Type B pancreatic cell (in vitro differentiated cells): ENCODE results near the gene ZNF316. TPM values are rescaled to one million over a fixed set of nuclear protein-coding genes. Genes with fewer than 3 reads are reported as not detected.
A peak's percentile ranks its signal among the peaks of the same experiment; 100 is the strongest.

ENCODE experiments used
- DNase-seq: peaks from one replicate; pipeline ENCODE4 v3.0.0; 2021; ENCODE audit warnings: mixed read lengths; ENCODE audit not compliant: unreplicated experiment; ENCODE audit errors: extremely low spot score
- H3K27ac Mint-ChIP-seq: 2 replicates; pipeline ENCODE4 v1.8.0; 2021; ENCODE audit warnings: mild to moderate bottlenecking, mixed read lengths
- H3K27me3 Mint-ChIP-seq: 2 replicates; pipeline ENCODE4 v1.8.0; 2021; ENCODE audit warnings: mixed read lengths
- H3K36me3 Mint-ChIP-seq: 2 replicates; pipeline ENCODE4 v1.8.0; 2021; ENCODE audit warnings: mixed read lengths
- H3K4me1 Mint-ChIP-seq: one replicate; pipeline ENCODE4 v1.8.0; 2021; ENCODE audit warnings: mixed read lengths; ENCODE audit not compliant: unreplicated experiment
- H3K4me3 Mint-ChIP-seq: 2 replicates; pipeline ENCODE4 v1.8.0; 2021; ENCODE audit warnings: mild to moderate bottlenecking, mixed read lengths
- H3K9me3 Mint-ChIP-seq: 2 replicates; pipeline ENCODE4 v1.8.0; 2021; ENCODE audit warnings: mixed read lengths
- CTCF ChIP-seq: fragments of 200-600 bp; sonication (generic); conservative IDR thresholded peaks from 2 replicates; pipeline ENCODE4 v1.5.0; 2021; ENCODE audit warnings: antibody characterized with exemption, mild to moderate bottlenecking
- long read RNA-seq: library from polyadenylated mRNA; unstranded; transcript quantifications from one replicate; pipeline ENCODE4 v2.0.0, GENCODE V29; 2020
- total RNA-seq: library from RNA; stranded (reverse); gene quantifications from 2 replicates; pipeline ENCODE4 v1.2.1, GENCODE V29; 2021; ENCODE audit warnings: low replicate concordance

ZNF316 gene
- 37.1 and 46.8 TPM in 2 replicates for total RNA-seq
- long read RNA-seq, partial matches to known transcripts, result 0 of 1 reads
- long read RNA-seq, other reads (novel, unspliced or antisense), result 1 of 1 reads

DNA sequence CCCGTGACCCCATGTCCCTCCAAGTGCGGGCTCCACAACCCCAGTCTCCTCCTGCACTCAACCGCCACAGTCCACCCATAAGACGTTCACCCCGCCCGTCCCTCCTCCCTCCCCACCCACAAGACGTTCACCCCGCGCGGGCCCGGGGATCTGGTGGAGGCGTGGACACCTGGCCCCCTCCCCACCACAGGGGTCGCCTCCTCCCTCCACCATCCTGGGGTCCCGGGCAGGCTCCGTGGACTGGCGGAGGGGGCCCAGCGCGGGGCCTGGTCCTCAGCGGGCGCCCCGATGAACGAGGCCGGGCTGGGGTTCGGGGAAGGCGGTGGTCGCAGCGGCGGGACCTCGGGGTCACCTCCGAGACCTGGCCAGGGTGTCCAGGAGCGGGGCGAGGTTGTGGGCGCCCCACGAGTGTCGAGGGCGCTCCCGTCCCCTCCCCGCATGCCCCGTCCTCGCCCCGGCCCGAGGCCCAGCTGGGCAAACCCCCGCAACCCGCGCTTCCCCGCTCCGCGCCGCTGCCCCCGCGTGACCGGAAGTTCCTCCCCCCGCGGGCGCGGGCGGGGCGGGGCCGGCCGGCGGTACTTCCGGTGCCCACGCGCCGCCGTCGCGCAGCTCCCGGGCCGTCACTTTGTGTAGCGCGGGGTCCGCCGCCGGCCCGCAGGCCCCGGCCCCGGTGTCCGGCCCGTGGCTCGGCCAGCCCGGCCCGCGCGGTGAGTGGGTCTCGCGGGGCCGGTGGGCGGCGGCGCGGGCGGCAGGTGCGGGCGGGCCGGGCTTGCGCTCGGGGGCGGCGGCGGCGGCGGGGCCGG is at the start of gene ZNF316:
Gene ZNF316, plus strand, starts transcription at position 578 of the 803 bp plus-strand sequence. CDS start 5,092 bp downstream, outside the sequence.
- no peak for DNase-seq
- no peaks in the 10 kb centered on the region for H3K27me3 Mint-ChIP-seq
- no peaks in the 10 kb centered on the region for H3K9me3 Mint-ChIP-seq
- peak within 1 kb of the TSS; percentile 90 for H3K4me3 Mint-ChIP-seq
- peaks cover 17% of the 10 kb centered on the region for H3K4me1 Mint-ChIP-seq
- H3K27ac Mint-ChIP-seq, result peak within 1 kb of the TSS; percentile 55
- H3K36me3 Mint-ChIP-seq, result peaks cover 14% of the 10 kb centered on the region
- no peak for TF ChIP-seq CTCF

- H3K27ac Mint-ChIP-seq, result peak overlapping the region; percentile 59
- H3K9me3 Mint-ChIP-seq, result no peaks in the 10 kb centered on the region
- peak overlapping the region; percentile 85 for H3K4me3 Mint-ChIP-seq
- peaks cover 5% of the 10 kb centered on the region for H3K4me1 Mint-ChIP-seq
- no peak for TF ChIP-seq CTCF
- peaks cover 18% of the 10 kb centered on the region for H3K36me3 Mint-ChIP-seq
- no peaks in the 10 kb centered on the region for H3K27me3 Mint-ChIP-seq
- no peak for DNase-seq
Measured at GRCh38 chr7:6588566-6588965, 48.6 kb upstream of the ZNF316 start.

DNA sequence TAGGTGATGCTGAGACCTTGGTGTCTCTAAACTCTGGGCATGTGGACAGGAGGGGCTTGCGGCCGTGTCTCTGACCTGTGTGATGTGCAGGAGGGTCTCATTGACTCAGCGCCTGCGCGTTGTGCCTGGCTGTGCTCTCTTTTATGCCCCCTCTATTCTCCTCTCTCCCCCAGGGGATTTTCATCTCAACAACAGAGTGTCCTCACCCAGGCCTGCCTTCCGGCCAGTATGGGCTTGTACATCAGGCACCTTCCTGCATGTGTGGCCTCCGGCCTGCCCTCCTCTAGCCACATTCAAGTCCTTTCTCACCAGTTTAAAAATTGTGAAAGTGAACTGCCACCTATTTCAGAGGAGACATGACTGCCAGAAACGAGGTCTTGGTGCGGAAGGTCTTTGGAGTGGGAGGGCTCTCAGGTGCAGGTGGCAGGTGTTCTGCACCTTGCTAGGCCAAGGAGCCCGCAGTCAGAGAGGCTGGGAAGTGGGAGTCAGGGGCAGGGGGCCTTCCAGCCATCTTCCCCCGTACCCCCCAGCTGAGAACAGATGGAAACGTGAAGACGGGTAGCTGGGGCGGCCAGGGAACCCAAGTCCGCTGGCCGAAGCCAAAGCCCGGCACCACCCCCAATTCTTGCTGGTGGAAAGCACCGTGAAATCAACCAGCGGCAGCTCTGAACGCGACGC is 47.8 kb upstream of the ZNF316 start:
- H3K27ac Mint-ChIP-seq, result peak overlapping the region; percentile 81
- DNase-seq, result no peak
- H3K27me3 Mint-ChIP-seq, result no peaks in the 10 kb centered on the region
- peaks cover 5% of the 10 kb centered on the region for H3K4me1 Mint-ChIP-seq
- H3K4me3 Mint-ChIP-seq, result peak overlapping the region; percentile 85
- no peaks in the 10 kb centered on the region for H3K9me3 Mint-ChIP-seq
- H3K36me3 Mint-ChIP-seq, result peaks cover 18% of the 10 kb centered on the region
- TF ChIP-seq CTCF, result no peak

DNA sequence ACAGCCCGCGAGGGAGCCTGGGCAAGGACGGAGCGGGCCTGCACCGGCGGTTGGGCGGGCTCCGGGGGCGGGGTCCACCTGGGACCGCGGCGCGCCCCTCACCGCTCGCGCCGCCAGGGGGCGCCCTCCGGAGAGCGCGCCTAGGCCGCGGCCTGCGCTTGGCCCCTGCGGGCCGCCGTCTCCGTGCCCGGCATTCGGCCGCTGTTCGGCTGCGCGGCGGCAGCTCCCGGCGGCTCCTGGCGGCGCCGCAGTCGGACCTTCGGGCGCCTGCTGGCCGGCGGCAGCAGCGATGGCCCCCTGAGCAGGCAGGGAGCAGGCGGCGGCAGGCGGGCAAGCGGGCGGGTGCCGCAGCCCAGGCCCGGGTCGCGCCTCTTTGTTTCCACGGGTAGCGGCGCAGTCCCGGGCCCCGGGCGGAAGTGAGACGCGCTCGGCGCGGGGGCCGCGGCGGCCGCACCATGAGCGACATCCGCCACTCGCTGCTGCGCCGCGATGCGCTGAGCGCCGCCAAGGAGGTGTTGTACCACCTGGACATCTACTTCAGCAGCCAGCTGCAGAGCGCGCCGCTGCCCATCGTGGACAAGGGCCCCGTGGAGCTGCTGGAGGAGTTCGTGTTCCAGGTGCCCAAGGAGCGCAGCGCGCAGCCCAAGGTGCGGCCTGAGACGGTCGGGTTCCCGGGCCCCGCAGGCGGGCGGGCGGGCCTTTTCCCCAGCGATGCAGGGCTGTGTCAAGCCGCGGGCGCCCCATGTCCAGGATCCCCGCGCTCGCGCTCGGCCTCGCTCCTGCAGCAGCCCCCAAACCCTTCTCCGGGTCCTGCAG is 47.1 kb upstream of the ZNF316 start, which contains the start of gene INTS15:
Gene INTS15, plus strand, starts transcription at position 193 of the 816 bp plus-strand sequence. Its CDS starts 263 bp downstream, at position 456.
- H3K27ac Mint-ChIP-seq, result peak within 1 kb of the TSS; percentile 91
- H3K27me3 Mint-ChIP-seq, result no peaks in the 10 kb centered on the region
- H3K9me3 Mint-ChIP-seq, result no peaks in the 10 kb centered on the region
- peak; percentile 88 for TF ChIP-seq CTCF
- H3K36me3 Mint-ChIP-seq, result peaks cover 15% of the 10 kb centered on the region
- H3K4me1 Mint-ChIP-seq, result peaks cover 5% of the 10 kb centered on the region
- peak; percentile 92 for DNase-seq
- peak within 1 kb of the TSS; percentile 94 for H3K4me3 Mint-ChIP-seq

DNA sequence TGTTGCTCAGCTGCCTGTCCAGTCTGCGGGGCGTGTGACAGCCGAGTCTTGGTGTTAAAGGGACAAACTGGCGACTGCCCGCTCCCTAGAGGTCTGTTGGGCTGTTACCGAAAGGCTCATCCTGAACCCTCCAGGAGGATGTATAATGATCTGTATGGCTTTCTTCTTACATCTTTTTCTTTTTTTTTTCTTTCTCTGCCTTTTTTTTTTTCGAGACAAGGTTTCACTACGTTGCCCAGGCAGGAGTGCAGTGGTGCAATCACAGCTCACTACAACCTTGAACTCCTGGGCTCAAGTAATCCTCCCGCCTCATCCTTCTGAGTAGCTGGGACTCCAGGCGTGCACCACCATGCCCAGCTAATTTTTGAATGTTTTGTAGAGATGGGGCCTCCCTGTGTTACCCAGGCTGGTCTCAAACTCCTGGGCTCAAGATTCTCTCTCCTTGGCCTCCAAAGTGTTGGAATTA is 46.4 kb upstream of the ZNF316 start:
- Mint-ChIP-seq H3K9me3 (no peaks in the 10 kb centered on the region), H3K27me3 (no peaks in the 10 kb centered on the region), H3K4me3 (peak overlapping the region; percentile 94)

More for the DNA sequence above, 46.4 kb upstream of the ZNF316 start:
- peaks cover 5% of the 10 kb centered on the region for H3K4me1 Mint-ChIP-seq
- TF ChIP-seq CTCF, result peak; percentile 18
- H3K27ac Mint-ChIP-seq, result peak overlapping the region; percentile 91
- no peak for DNase-seq
- H3K36me3 Mint-ChIP-seq, result peaks cover 16% of the 10 kb centered on the region
